T-cell (primary cell): Measurements from ENCODE around the gene UGT1A7. TPM values are rescaled to one million over a fixed set of nuclear protein-coding genes. Genes with fewer than 3 reads are reported as not detected.

Experiments used
- ATAC-seq, 4 experiments: fragments of 200-7000 bp in 3 of 4; fragments of 150-1000 bp in 1 of 4; cut with Tn5 transposase; replicated peaks in 1 of 4; 1 replicate in 3 of 4; 2 replicates in 1 of 4; pipeline ENCODE4 v1.10.0; 2021; ENCODE audit warnings: moderate library complexity in 3 of 4, mild to moderate bottlenecking in 2 of 4, moderate number of reproducible peaks in 1 of 4
- CTCF ChIA-PET, 2 donors: fragments of 300-600 bp; sonication (Branson Sonifier 250); formaldehyde crosslinking; loops; one replicate each; lab custom pipeline; 2022; ENCODE audit warnings: antibody characterized with exemption in 2 of 2; lab: Charles Lee
- POLR2A ChIA-PET, 2 donors: fragments of 300-600 bp; sonication (Branson Sonifier 250); formaldehyde crosslinking; loops; one replicate each; lab custom pipeline; 2022; ENCODE audit warnings: antibody characterized with exemption in 2 of 2; lab: Charles Lee
- DNase-seq, 35 experiments: peaks; one replicate each; pipeline versions ENCODE4 v3.0.0 to v3.0.0-alpha.2; 2013 to 2023
- H3K27ac ChIP-seq: one replicate; pipeline ENCODE4 v1.5.1; 2013; ENCODE audit warnings: low read length
- H3K27me3 ChIP-seq, 2 experiments: replicated peaks in 1 of 2; 1 replicate in 1 of 2; 2 replicates in 1 of 2; pipeline versions ENCODE4 v1.6.1 to v1.7.0; 2013; ENCODE audit warnings: low read length in 1 of 2, mixed read lengths in 1 of 2; ENCODE audit not compliant: control insufficient read depth in 2 of 2, insufficient read depth in 2 of 2; ENCODE audit errors: extremely low read depth in 1 of 2
- H3K36me3 ChIP-seq, 2 donors: 1 replicate in 1 of 2; 2 replicates in 1 of 2; pipeline versions ENCODE4 v1.6.1 to v1.7.0; 2013; ENCODE audit warnings: low read length in 1 of 2; ENCODE audit not compliant: control insufficient read depth in 2 of 2, insufficient read depth in 1 of 2; ENCODE audit errors: extremely low read depth in 1 of 2
- H3K4me1 ChIP-seq, 2 experiments: 1 replicate in 1 of 2; 2 replicates in 1 of 2; pipeline versions ENCODE4 v1.6.1 to v1.7.0; 2013; ENCODE audit warnings: low read length in 2 of 2, mixed read lengths in 1 of 2; ENCODE audit not compliant: insufficient read depth in 2 of 2, control insufficient read depth in 1 of 2; ENCODE audit errors: extremely low read depth in 1 of 2
- H3K4me3 ChIP-seq, 2 donors: 1 replicate in 1 of 2; 2 replicates in 1 of 2; pipeline versions ENCODE4 v1.5.1 to v1.7.0; 2013; ENCODE audit warnings: mild to moderate bottlenecking in 2 of 2, low read length in 1 of 2, moderate library complexity in 1 of 2; ENCODE audit not compliant: control insufficient read depth in 1 of 2; ENCODE audit errors: extremely low read depth in 1 of 2
- H3K9me3 ChIP-seq: 2 replicates; pipeline ENCODE4 v1.7.0; 2013
- H3K27ac Mint-ChIP-seq, 2 donors: one replicate each; pipeline ENCODE4 v1.8.0; 2020 to 2021; ENCODE audit warnings: mild to moderate bottlenecking in 2 of 2, mixed read lengths in 2 of 2
- H3K27me3 Mint-ChIP-seq, 2 donors: one replicate each; pipeline ENCODE4 v1.8.0; 2021 to 2022; ENCODE audit warnings: mixed read lengths in 2 of 2
- H3K36me3 Mint-ChIP-seq: one replicate; pipeline ENCODE4 v1.8.0; 2021; ENCODE audit warnings: mixed read lengths
- H3K4me1 Mint-ChIP-seq, 3 donors: one replicate each; pipeline ENCODE4 v1.8.0; 2020 to 2022; ENCODE audit warnings: mixed read lengths in 3 of 3, mild to moderate bottlenecking in 1 of 3
- H3K4me3 Mint-ChIP-seq, 3 donors: one replicate each; pipeline ENCODE4 v1.8.0; 2020 to 2022; ENCODE audit warnings: mild to moderate bottlenecking in 3 of 3, mixed read lengths in 3 of 3, moderate library complexity in 3 of 3
- H3K9me3 Mint-ChIP-seq, 3 donors: one replicate each; pipeline ENCODE4 v1.8.0; 2020 to 2022; ENCODE audit warnings: mixed read lengths in 3 of 3
- WGBS: methylation state at CpG from one replicate; pipeline ENCODE4 v1.1.5; 2013; ENCODE audit warnings: missing lambda C conversion rate; ENCODE audit not compliant: insufficient coverage; 5-methylcytosine and 5-hydroxymethylcytosine counted together
- total RNA-seq, 35 experiments: library from RNA in 6 of 35; stranded (reverse) in 6 of 35; fragments of 120-200 nt in 1 of 35; gene quantifications; one replicate each; pipeline versions ENCODE4 v1.2.1 to v1.2.4 and lab custom pipeline; 2013 to 2026

UGT1A7 gene
- total RNA-seq, 5 donors from 2014 or later (not counting 1 experiment from before 2014, with no cell fraction given) = 0.10 TPM; not detected in 4

DNA sequence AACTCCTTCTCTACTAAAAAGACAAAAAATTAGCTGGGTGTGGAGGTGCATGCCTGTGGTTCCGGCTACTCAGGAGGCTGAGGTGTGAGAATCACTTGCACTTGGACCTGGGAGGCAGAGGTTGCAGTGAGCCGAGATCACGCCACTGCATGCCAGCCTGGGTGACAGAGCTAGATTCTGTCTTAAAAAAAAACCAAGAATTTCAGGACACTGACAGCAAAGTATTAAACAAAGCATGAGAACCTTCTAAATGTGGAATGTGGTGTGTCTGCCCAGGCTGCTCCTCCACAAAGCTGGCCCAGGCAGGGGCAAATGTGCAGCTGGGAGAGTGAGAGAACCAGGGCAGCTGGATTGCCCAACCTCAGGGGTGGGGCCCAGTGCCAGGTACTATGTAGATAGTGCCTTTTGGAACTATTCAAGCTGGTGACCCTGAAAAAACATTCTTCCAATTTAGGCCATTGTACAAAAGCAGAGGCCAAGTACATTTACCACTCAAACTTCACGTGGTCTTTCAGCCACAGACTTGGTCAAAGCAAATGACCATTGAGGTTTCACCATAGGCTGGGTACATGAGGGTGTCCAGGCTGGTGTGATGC is 24.3 kb downstream of the UGT1A7 start:
- CTCF ChIA-PET = no interaction called here
- WGBS = 50% methylated on average over 2 of the region's 4 CpGs

DNA sequence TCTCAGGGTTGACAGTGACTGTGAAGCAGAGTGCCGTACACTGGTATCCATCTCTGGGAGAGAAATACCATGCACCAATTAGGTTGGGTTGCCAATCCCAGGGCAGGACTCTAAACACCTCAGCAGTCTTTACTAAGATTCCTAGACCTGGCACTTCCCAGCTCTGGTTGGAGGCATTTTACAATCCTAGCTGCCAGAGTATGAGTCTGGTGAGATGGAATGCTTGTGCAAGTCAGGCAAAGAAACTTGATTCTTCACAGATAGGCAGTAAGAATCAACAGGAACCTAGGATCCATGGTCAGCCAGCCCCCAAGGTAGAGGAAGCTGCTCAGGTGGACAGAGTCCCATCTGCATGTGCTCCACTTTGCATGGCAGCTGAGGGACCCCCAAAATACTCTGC is 25.0 kb downstream of the UGT1A7 start:
- Histone ChIP-seq H3K27me3 (peaks cover 0 to 27% of the 10 kb centered on the region in 2 experiments), H3K4me1 (no peaks in the 10 kb centered on the region), H3K4me3 (no peak overlapping the region), H3K36me3 (no peaks in the 10 kb centered on the region), H3K27ac (no peak overlapping the region), H3K9me3 (no peaks in the 10 kb centered on the region)
- ChIA-PET CTCF (no interaction called here), POLR2A (no interaction called here)
- no peaks in the 10 kb centered on the region for H3K4me1 Mint-ChIP-seq
- no peak overlapping the region for H3K4me3 Mint-ChIP-seq
- no peaks in the 10 kb centered on the region for H3K36me3 Mint-ChIP-seq
- H3K27ac Mint-ChIP-seq = no peak overlapping the region
- peaks cover 12 to 29% of the 10 kb centered on the region in 2 donors for H3K27me3 Mint-ChIP-seq
- WGBS = 86% methylated on average over 1 of the region's 1 CpG
- H3K9me3 Mint-ChIP-seq = peaks cover 0 to 6% (median 0%) of the 10 kb centered on the region in 3 donors
- no peak for ATAC-seq
- DNase-seq = no peak

More for the DNA sequence above, 24.3 kb downstream of the UGT1A7 start:
- Histone ChIP-seq H3K27me3 (peaks cover 0 to 20% of the 10 kb centered on the region in 2 experiments), H3K4me1 (no peaks in the 10 kb centered on the region), H3K27ac (no peak overlapping the region), H3K36me3 (no peaks in the 10 kb centered on the region), H3K9me3 (no peaks in the 10 kb centered on the region), H3K4me3 (no peak overlapping the region)
- Mint-ChIP-seq H3K27me3 (peaks cover 6 to 24% of the 10 kb centered on the region in 2 donors), H3K4me3 (no peak overlapping the region), H3K9me3 (peaks cover 0 to 6% (median 0%) of the 10 kb centered on the region in 3 donors), H3K36me3 (no peaks in the 10 kb centered on the region), H3K27ac (no peak overlapping the region), H3K4me1 (no peaks in the 10 kb centered on the region)
- POLR2A ChIA-PET = no interaction called here
- no peak for ATAC-seq
- DNase-seq = no peak

DNA sequence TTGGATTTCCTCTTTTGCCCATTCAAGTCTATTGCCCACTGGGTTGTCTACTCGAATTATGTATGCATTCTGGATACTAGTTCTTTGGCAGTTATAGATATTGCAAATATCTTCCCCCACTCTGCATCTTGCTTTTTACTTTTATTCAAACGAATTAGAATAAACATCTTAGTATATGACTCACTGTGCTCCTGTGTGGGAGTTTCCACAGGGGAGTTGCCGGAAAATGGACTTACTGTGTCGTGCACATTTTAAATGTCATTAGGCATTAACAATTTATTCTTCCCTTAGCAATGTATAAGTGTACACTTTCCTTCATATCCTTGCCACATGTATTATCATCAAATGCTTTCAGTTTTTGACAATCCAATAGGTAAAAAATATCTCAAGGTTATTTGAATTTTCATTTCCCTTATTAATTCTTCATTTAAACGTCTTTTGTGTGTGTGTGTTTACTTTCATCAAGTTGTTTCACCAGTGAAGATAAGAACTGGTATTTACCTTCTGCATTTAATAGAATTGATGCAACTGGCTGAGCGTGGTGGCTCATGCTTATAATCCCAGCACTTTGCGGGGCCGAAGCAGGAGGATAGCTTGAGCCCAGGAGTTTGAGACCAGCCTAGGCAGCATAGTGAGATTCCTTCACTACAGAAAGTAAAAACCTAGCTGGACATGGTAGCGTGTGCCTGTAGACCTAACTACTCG is 26.4 kb downstream of the UGT1A7 start:
- no peaks in the 10 kb centered on the region for H3K4me1 Mint-ChIP-seq
- no peak for DNase-seq
- H3K27me3 Mint-ChIP-seq = peaks cover 17 to 35% of the 10 kb centered on the region in 2 donors
- H3K36me3 Mint-ChIP-seq = no peaks in the 10 kb centered on the region
- Histone ChIP-seq H3K27ac (no peak overlapping the region), H3K9me3 (no peaks in the 10 kb centered on the region), H3K4me3 (no peak overlapping the region), H3K4me1 (no peaks in the 10 kb centered on the region), H3K27me3 (peaks cover 0 to 27% of the 10 kb centered on the region in 2 experiments), H3K36me3 (no peaks in the 10 kb centered on the region)
- ChIA-PET POLR2A (no interaction called here), CTCF (no interaction called here)
- H3K27ac Mint-ChIP-seq = no peak overlapping the region
- H3K4me3 Mint-ChIP-seq = no peak overlapping the region
- peaks cover 0 to 6% (median 0%) of the 10 kb centered on the region in 3 donors for H3K9me3 Mint-ChIP-seq
- no CpG with 5 or more reads among the region's 10 CpGs for WGBS
- ATAC-seq = no peak

DNA sequence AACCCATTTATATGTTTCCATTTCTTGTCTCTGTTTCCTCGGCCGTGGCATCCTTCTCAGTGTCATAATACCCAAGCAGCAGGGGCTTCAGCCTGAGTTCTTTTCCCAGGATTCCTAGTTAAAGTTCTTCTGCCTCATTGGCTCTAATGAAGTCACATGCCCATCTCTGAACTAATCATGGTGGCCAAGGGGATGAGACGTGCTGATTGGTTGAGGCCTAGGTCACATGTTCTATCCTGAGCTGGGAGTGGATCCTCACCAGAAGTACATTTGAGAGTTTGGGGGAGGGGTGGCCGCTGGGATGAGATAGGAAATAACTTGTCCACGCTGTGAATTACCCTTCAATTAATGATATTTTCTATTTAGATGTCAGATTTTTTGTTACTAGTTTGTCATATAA is 27.2 kb downstream of the UGT1A7 start:
- ChIA-PET CTCF (no interaction called here), POLR2A (no interaction called here)
- Mint-ChIP-seq H3K9me3 (peaks cover 0 to 4% (median 0%) of the 10 kb centered on the region in 3 donors), H3K27me3 (peaks cover 24 to 42% of the 10 kb centered on the region in 2 donors), H3K4me3 (no peak overlapping the region), H3K36me3 (no peaks in the 10 kb centered on the region), H3K27ac (no peak overlapping the region), H3K4me1 (no peaks in the 10 kb centered on the region)
- Histone ChIP-seq H3K36me3 (no peaks in the 10 kb centered on the region), H3K4me1 (no peaks in the 10 kb centered on the region), H3K27me3 (peaks cover 0 to 25% of the 10 kb centered on the region in 2 experiments), H3K4me3 (no peak overlapping the region), H3K9me3 (no peaks in the 10 kb centered on the region), H3K27ac (no peak overlapping the region)
- no peak for ATAC-seq
- WGBS = no CpG with 5 or more reads among the region's 5 CpGs
- no peak for DNase-seq

DNA sequence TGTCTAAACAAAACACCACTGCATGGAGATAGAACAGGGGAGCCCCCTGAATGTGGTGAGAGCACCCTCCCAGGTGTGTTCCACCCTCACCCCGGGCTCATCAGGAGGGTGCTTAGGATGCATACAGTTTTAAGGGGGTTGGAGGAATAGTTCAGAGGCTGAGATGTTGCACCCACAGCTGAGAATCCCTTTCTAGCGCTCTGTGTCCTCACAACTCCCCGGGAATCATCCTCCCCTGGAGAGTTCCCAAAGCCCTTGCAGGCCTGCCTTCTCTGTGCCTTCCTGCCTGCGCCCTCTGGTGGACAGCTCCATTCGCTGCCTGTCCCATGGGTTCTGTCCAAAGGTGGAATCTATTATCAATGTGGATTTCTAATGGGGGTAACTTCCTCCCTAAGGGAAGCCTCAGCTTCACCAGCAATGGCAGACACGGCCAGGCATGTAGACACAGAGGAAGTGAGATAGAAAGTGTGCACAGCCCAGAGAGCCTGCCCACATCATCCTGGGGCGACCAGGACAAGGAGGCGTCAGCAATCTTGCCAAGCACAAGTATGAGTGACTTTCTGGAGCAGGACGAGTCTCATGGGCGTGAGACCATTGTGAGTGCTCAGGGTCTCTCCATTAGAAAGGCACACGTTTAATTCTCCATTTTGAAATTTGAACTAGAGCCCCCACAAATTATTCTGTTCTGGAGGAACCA is 29.8 kb downstream of the UGT1A7 start:
- H3K4me1 ChIP-seq = no peaks in the 10 kb centered on the region
- Mint-ChIP-seq H3K4me3 (no peak overlapping the region), H3K27ac (no peak overlapping the region), H3K27me3 (peaks cover 25 to 45% of the 10 kb centered on the region in 2 donors), H3K36me3 (no peaks in the 10 kb centered on the region), H3K4me1 (no peaks in the 10 kb centered on the region), H3K9me3 (no peaks in the 10 kb centered on the region)
- ATAC-seq = peak in 2 of 4 experiments; percentile 64 to 73
- peak in 34 of 35 experiments; percentile 5 to 73 (median 50) for DNase-seq
- no peak overlapping the region for H3K27ac ChIP-seq
- H3K27me3 ChIP-seq = peaks cover 0 to 18% of the 10 kb centered on the region in 2 experiments
- no peak overlapping the region for H3K4me3 ChIP-seq
- H3K36me3 ChIP-seq = no peaks in the 10 kb centered on the region
- ChIA-PET CTCF (interaction anchor here in 1 of 2 donors (0.8 to 1.0 kb wide), 2 partner anchors 101 to 858 kb away, joined by 3 read pairs; no protein-coding TSS in a partner anchor), POLR2A (no interaction called here)
- H3K9me3 ChIP-seq = no peaks in the 10 kb centered on the region
- WGBS = 53% methylated on average over 3 of the region's 11 CpGs

DNA sequence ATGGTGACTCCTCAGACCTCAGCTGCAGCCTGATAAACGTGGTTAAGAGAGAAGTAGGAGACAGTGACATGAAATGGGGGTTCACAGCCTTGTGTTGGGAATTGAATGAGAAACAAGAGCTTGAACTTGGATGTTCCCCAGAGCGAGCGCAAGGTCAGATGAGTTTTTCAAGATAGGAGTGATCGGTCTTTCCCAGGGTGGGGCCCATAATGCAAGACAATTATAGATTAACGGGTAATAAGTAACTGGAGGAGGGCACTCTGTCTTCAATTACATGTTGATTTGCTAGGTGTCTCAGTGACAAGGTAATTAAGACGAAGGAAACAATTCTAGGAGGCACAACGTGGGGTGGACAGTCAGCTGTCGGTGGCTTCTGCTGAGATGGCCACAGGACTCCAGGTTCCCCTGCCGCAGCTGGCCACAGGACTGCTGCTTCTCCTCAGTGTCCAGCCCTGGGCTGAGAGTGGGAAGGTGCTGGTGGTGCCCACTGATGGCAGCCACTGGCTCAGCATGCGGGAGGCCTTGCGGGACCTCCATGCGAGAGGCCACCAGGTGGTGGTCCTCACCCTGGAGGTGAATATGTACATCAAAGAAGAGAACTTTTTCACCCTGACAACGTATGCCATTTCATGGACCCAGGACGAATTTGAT is 31.0 kb downstream of the UGT1A7 start, which contains the start of gene UGT1A5:
TSS of gene UGT1A5 (plus strand) at position 297 of the 651 bp plus-strand sequence. CDS start at position 382, 85 bp downstream.
- H3K27ac Mint-ChIP-seq = no peak within 1 kb of the TSS
- H3K4me1 Mint-ChIP-seq = no peaks in the 10 kb centered on the region
- H3K9me3 Mint-ChIP-seq = no peaks in the 10 kb centered on the region
- DNase-seq = no peak
- peaks cover 31 to 50% of the 10 kb centered on the region in 2 donors for H3K27me3 Mint-ChIP-seq
- H3K36me3 Mint-ChIP-seq = no peaks in the 10 kb centered on the region
- no peak within 1 kb of the TSS for H3K4me3 Mint-ChIP-seq
- Histone ChIP-seq H3K4me3 (no peak within 1 kb of the TSS), H3K27me3 (peaks cover 0 to 20% of the 10 kb centered on the region in 2 experiments), H3K4me1 (no peaks in the 10 kb centered on the region), H3K27ac (no peak within 1 kb of the TSS), H3K36me3 (no peaks in the 10 kb centered on the region), H3K9me3 (no peaks in the 10 kb centered on the region)
- 70% methylated on average over 11 of the region's 14 CpGs for WGBS
- POLR2A ChIA-PET = no interaction called here
- no peak for ATAC-seq
- CTCF ChIA-PET = no interaction called here
